ENCODE results near the gene ABCB9.

DNA sequence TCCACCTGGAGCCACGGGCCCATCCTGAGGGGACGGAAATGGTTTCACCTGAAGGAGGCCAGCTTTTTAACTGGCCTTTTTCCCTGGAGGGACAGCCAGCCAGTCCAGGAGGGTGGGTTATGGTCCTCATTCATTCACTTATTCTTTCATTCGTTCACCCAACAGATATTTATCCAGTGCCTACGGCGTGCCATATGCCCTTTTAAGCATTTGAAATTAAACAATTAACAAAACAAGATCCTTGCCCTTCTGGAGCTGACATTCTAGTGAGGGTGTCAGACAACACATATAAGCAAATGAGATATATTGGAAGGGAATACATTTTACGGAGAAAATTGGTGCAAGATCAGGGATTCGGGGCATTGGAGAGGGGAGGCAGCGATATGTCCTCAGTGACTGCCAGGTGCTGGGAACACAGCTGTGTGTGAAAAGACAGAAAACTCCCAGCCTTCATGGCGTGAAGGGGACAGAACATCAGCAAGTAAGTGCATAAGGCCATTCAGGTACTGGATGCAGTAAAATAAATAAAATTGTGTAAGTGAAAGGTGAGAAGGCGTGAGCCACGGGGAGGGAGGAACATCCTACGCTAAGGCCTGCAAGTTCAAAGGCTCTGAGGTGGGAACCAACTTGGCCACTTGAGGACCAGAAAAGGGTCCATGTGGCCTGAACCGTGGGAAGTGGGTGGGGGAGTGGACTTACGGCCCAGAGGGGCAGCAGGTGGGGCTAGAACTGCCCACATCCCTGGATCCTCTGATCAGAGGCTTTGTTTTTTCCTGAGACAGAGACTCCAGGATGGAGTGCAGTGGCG lies 684 bp upstream of the ABCB9 start:
- TF ChIP-seq GATA2 (IDR thresholded peaks at IDR 0.05; ENCODE audit: low read depth, low read length) (no peak), GATA3 (IDR thresholded peaks at IDR 0.05; ENCODE audit: low read depth, low read length) (no peak)
